C4-2B (cell line): ENCODE data around the gene CTSD.

Experiments used
- H3K27ac ChIP-seq: fragments of 450-650 bp; 2 replicates; pipeline ENCODE4 v1.5.1; 2017
- ZFX ChIP-seq: fragments of 450-650 bp; IDR thresholded peaks from 2 replicates; pipeline ENCODE4 v1.6.1; 2017
- TF ChIP-seq, protein P1 (sequence below): fragments of 450-650 bp; conservative IDR thresholded peaks from 2 replicates; pipeline ENCODE4 v1.5.1; 2017; ENCODE audit warnings: mild to moderate bottlenecking

Gene CTSD

GRCh38 chr11:1705126-1706052 is 58.3 kb downstream of the CTSD start:
- no peak overlapping the region for H3K27ac ChIP-seq
- TF ChIP-seq ZFX, result no peak
- TF ChIP-seq, protein P1, sequence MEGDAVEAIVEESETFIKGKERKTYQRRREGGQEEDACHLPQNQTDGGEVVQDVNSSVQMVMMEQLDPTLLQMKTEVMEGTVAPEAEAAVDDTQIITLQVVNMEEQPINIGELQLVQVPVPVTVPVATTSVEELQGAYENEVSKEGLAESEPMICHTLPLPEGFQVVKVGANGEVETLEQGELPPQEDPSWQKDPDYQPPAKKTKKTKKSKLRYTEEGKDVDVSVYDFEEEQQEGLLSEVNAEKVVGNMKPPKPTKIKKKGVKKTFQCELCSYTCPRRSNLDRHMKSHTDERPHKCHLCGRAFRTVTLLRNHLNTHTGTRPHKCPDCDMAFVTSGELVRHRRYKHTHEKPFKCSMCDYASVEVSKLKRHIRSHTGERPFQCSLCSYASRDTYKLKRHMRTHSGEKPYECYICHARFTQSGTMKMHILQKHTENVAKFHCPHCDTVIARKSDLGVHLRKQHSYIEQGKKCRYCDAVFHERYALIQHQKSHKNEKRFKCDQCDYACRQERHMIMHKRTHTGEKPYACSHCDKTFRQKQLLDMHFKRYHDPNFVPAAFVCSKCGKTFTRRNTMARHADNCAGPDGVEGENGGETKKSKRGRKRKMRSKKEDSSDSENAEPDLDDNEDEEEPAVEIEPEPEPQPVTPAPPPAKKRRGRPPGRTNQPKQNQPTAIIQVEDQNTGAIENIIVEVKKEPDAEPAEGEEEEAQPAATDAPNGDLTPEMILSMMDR, result no peak

- TF ChIP-seq ZFX, result no peak
- TF ChIP-seq, protein P1, result no peak
- no peak overlapping the region for H3K27ac ChIP-seq
Observed at GRCh38 chr11:1703146-1703545, 60.6 kb downstream of the CTSD start.
